GM06990 (cell line): Measurements from ENCODE around the gene ARL4A.

Experiments used
- DNase-seq: peaks from one replicate; pipeline ENCODE4 v3.0.0-alpha.2; 2011; ENCODE audit not compliant: insufficient read length; ENCODE audit errors: extremely low read depth
- H3K27me3 ChIP-seq: replicated peaks from 2 replicates; pipeline ENCODE4 v1.6.0; 2011; ENCODE audit warnings: low read length; ENCODE audit not compliant: control insufficient read depth, insufficient read depth
- H3K36me3 ChIP-seq: 2 replicates; pipeline ENCODE4 v1.5.1; 2011; ENCODE audit warnings: low read length; ENCODE audit not compliant: control insufficient read depth, insufficient read depth
- H3K4me3 ChIP-seq: replicated peaks from 2 replicates; pipeline ENCODE4 v1.5.1; 2011; ENCODE audit warnings: low read depth, mild to moderate bottlenecking, control low read depth, low read length
- TF ChIP-seq, protein P1 (sequence below): IDR thresholded peaks from 2 replicates; pipeline ENCODE4 v1.5.1; 2011; ENCODE audit warnings: low read length, control low read depth, mild to moderate bottlenecking, inconsistent platforms; ENCODE audit not compliant: insufficient read depth, poor library complexity, severe bottlenecking

Gene ARL4A

GRCh38 chr7:12725575-12726316 lies 38.3 kb downstream of the ARL4A start:
- H3K27me3 ChIP-seq, result no peaks in the 10 kb centered on the region
- TF ChIP-seq, protein P1, sequence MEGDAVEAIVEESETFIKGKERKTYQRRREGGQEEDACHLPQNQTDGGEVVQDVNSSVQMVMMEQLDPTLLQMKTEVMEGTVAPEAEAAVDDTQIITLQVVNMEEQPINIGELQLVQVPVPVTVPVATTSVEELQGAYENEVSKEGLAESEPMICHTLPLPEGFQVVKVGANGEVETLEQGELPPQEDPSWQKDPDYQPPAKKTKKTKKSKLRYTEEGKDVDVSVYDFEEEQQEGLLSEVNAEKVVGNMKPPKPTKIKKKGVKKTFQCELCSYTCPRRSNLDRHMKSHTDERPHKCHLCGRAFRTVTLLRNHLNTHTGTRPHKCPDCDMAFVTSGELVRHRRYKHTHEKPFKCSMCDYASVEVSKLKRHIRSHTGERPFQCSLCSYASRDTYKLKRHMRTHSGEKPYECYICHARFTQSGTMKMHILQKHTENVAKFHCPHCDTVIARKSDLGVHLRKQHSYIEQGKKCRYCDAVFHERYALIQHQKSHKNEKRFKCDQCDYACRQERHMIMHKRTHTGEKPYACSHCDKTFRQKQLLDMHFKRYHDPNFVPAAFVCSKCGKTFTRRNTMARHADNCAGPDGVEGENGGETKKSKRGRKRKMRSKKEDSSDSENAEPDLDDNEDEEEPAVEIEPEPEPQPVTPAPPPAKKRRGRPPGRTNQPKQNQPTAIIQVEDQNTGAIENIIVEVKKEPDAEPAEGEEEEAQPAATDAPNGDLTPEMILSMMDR, result no peak
- no peak overlapping the region for H3K4me3 ChIP-seq
- no peaks in the 10 kb centered on the region for H3K36me3 ChIP-seq
- no peak for DNase-seq

DNA sequence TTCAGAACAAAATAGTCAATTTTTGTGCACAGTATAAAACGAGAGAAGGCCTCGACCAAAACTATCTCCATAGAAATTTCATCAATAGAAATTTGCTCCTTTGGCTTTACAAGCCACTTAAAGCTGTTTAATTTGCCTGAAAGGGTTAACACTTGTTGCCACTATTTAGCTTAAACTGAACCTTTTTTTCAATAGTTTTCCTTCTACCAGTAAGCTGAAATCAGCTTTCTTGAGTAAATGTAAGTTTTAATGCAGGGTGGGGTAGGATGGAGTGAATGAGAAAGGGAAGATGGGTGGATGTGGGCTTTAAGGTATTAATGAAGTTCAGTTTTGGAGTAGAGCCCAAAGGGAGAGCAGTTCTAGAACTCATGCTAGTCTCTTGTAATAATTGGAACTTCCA lies 39.5 kb downstream of the ARL4A start:
- DNase-seq, result no peak
- H3K4me3 ChIP-seq, result no peak overlapping the region
- TF ChIP-seq, protein P1, result no peak
- H3K36me3 ChIP-seq, result no peaks in the 10 kb centered on the region
- no peaks in the 10 kb centered on the region for H3K27me3 ChIP-seq

- no peak for DNase-seq
- Histone ChIP-seq H3K36me3 (no peaks in the 10 kb centered on the region), H3K4me3 (no peak overlapping the region), H3K27me3 (no peaks in the 10 kb centered on the region)
- TF ChIP-seq, protein P1, result no peak
Measured at GRCh38 chr7:12727455-12728191, 40.2 kb downstream of the ARL4A start.

- Histone ChIP-seq H3K36me3 (no peaks in the 10 kb centered on the region), H3K4me3 (no peak overlapping the region), H3K27me3 (no peaks in the 10 kb centered on the region)
- DNase-seq, result no peak
- TF ChIP-seq, protein P1, result no peak
Measured at GRCh38 chr7:12728192-12728538, 40.7 kb downstream of the ARL4A start.

DNA sequence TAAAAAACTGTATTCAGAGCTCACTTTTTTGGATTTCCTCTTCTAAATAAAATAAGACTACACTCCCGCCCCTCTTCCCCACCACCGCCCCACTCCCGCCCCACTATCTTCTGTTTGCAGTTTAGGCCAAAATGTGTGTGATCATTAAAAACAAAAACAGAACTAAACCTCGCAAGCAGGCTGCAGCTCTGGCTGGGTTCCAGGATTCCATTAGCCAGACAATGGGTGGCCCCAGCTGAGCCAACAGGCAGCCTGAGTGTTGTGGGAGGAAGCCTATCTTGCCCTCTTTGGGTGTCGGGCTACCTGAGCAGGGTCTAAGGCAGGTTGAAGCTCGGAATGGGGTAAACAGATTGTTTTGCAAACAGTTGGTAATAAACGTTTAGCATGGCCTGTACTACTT lies 41.7 kb downstream of the ARL4A start:
- no peak overlapping the region for H3K4me3 ChIP-seq
- H3K36me3 ChIP-seq, result no peaks in the 10 kb centered on the region
- TF ChIP-seq, protein P1, result no peak
- no peaks in the 10 kb centered on the region for H3K27me3 ChIP-seq
- DNase-seq, result no peak
